T-helper 17 cell (primary cell): Measurements from ENCODE around the gene RGS12. TPM values are rescaled to one million over a fixed set of nuclear protein-coding genes. Genes with fewer than 3 reads are reported as not detected.

ENCODE experiments used
- total RNA-seq, 4 donors: library from RNA in 2 of 4; stranded (reverse) in 2 of 4; gene quantifications; one replicate each; pipeline ENCODE4 v1.2.3 and lab custom pipeline; 2022 to 2026

RGS12 gene
- total RNA-seq, 2 donors from 2014 or later, result 4.0 to 5.0 TPM

Other genes starting within 250 kb of the RGS12 start
- not detected for gene HTT-AS, start 218.5 kb upstream of the RGS12 start, total RNA-seq
- gene HTT, start 218.3 kb upstream of the RGS12 start, total RNA-seq, result 10 to 100 TPM; 83.9 to 89.9 TPM
- gene MSANTD1, start 43.9 kb upstream of the RGS12 start, total RNA-seq, result 1 to 10 TPM; 1.5 to 1.7 TPM
- not detected for gene HGFAC, start 148.9 kb downstream of the RGS12 start, total RNA-seq
- gene DOK7, start 170.3 kb downstream of the RGS12 start, total RNA-seq, result not detected
- 10 to 100 TPM; 77.4 to 82.8 TPM for gene LRPAP1, start 239.4 kb downstream of the RGS12 start, total RNA-seq